WTC11 (cell line): ENCODE data around the gene JAML.

Source experiments
- ATF1 ChIP-seq: sonication (generic); formaldehyde crosslinking; IDR thresholded peaks from 2 replicates; pipeline ENCODE4 v1.8.1; 2023; ENCODE audit warnings: mild to moderate bottlenecking, moderate library complexity, missing genetic modification reagents
- SP1 ChIP-seq: sonication (generic); formaldehyde crosslinking; conservative IDR thresholded peaks from 2 replicates; pipeline ENCODE4 v1.8.1; 2022; ENCODE audit warnings: missing genetic modification reagents
- TF ChIP-seq, protein P1 (sequence below): fragments of 200-600 bp; IDR thresholded peaks from 2 replicates; pipeline ENCODE4 v1.8.0; 2022; ENCODE audit warnings: antibody characterized with exemption
- TF ChIP-seq, protein P2 (sequence below): sonication (generic); formaldehyde crosslinking; IDR thresholded peaks from 2 replicates; pipeline ENCODE4 v1.8.0; 2022; ENCODE audit warnings: mild to moderate bottlenecking, missing genetic modification reagents
- TF ChIP-seq, protein P3 (sequence below): sonication (generic); formaldehyde crosslinking; IDR thresholded peaks from 2 replicates; pipeline ENCODE4 v1.8.1; 2023; ENCODE audit warnings: mild to moderate bottlenecking, moderate library complexity, missing genetic modification reagents

DNA sequence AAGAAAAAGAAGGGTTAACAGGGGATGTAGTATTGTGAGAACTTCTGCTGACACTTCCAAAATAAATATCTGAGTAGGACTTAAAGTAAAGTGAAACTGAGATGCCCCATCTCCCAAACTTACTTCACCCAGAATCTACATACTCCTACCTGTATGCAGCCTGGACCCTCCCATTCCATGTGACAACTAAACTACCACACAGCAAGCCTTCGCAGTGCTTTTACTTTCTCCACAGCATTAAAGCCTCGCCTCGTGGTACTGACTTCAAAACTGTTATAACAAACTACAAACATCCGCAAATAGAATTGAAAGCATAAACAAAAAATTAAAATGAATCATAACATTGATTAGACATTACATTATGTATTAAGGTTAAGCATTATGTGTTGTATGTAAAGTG lies 38.3 kb upstream of the JAML start:
- no peak for TF ChIP-seq ATF1 (CRISPR knock-in tag)
- TF ChIP-seq, protein P1, sequence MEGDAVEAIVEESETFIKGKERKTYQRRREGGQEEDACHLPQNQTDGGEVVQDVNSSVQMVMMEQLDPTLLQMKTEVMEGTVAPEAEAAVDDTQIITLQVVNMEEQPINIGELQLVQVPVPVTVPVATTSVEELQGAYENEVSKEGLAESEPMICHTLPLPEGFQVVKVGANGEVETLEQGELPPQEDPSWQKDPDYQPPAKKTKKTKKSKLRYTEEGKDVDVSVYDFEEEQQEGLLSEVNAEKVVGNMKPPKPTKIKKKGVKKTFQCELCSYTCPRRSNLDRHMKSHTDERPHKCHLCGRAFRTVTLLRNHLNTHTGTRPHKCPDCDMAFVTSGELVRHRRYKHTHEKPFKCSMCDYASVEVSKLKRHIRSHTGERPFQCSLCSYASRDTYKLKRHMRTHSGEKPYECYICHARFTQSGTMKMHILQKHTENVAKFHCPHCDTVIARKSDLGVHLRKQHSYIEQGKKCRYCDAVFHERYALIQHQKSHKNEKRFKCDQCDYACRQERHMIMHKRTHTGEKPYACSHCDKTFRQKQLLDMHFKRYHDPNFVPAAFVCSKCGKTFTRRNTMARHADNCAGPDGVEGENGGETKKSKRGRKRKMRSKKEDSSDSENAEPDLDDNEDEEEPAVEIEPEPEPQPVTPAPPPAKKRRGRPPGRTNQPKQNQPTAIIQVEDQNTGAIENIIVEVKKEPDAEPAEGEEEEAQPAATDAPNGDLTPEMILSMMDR = no peak
- no peak for TF ChIP-seq SP1 (CRISPR knock-in tag)
- TF ChIP-seq, protein P2, sequence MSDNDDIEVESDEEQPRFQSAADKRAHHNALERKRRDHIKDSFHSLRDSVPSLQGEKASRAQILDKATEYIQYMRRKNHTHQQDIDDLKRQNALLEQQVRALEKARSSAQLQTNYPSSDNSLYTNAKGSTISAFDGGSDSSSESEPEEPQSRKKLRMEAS = no peak
- TF ChIP-seq, protein P3, sequence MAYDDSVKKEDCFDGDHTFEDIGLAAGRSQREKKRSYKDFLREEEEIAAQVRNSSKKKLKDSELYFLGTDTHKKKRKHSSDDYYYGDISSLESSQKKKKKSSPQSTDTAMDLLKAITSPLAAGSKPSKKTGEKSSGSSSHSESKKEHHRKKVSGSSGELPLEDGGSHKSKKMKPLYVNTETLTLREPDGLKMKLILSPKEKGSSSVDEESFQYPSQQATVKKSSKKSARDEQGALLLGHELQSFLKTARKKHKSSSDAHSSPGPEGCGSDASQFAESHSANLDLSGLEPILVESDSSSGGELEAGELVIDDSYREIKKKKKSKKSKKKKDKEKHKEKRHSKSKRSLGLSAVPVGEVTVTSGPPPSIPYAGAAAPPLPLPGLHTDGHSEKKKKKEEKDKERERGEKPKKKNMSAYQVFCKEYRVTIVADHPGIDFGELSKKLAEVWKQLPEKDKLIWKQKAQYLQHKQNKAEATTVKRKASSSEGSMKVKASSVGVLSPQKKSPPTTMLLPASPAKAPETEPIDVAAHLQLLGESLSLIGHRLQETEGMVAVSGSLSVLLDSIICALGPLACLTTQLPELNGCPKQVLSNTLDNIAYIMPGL (CRISPR knock-in tag) = no peak
